Renal cortex interstitium (tissue), 11 donors: ENCODE data around the gene GNAQ. TPM values are rescaled to one million over a fixed set of nuclear protein-coding genes. Genes with fewer than 3 reads are reported as not detected.

ENCODE experiments used
- DNase-seq, 11 donors: peaks; one replicate each; pipeline ENCODE4 v3.0.0-alpha.2; 2013; ENCODE audit warnings: low read depth in 9 of 11, low spot score in 4 of 11; ENCODE audit errors: extremely low read depth in 1 of 11
- polyA plus RNA-seq, 3 donors: library from polyadenylated mRNA; unstranded; fragments of 120-200 nt; gene quantifications; one replicate each; pipeline ENCODE4 v1.2.1, GENCODE V29; 2013; ENCODE audit not compliant: insufficient read length in 3 of 3

Gene GNAQ
- polyA plus RNA-seq, 3 donors = 58.9 to 65.1 (median 60.5) TPM

GRCh38 chr9:77819657-77820056, 212.0 kb downstream of the GNAQ start:
- DNase-seq = peak in 3 of 11 donors; percentile 15 to 22 (median 17)

- DNase-seq = no peak
Observed at GRCh38 chr9:77817590-77818311, 213.9 kb downstream of the GNAQ start.

- no peak for DNase-seq
Observed at GRCh38 chr9:77816641-77817341, 214.8 kb downstream of the GNAQ start.

DNA sequence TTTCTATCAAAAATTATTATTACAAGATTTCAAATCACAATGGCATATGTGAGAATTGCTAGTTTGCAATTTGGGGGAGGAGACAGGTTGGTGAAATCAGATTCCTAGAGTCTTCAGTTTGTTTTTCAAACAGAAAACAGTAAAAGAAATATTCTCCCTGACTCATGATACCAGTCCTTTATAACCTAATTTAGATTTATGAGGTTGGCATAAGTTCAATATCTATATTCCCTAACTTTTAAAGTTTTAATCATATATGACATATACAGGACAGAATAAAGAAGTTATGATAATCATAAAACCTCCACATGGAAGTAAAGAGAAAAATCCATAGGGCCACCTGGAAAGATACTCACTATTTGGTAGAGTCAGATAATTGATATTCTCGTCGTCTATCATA, 216.4 kb downstream of the GNAQ start:
- DNase-seq = no peak

GRCh38 chr9:77811832-77812231, 219.8 kb downstream of the GNAQ start:
- DNase-seq = no peak

GRCh38 chr9:77810637-77811119, 220.9 kb downstream of the GNAQ start:
- DNase-seq = no peak

- no peak for DNase-seq
Observed at GRCh38 chr9:77810047-77810446, 221.6 kb downstream of the GNAQ start.

GRCh38 chr9:77809552-77809951, 222.1 kb downstream of the GNAQ start:
- DNase-seq = no peak

DNA sequence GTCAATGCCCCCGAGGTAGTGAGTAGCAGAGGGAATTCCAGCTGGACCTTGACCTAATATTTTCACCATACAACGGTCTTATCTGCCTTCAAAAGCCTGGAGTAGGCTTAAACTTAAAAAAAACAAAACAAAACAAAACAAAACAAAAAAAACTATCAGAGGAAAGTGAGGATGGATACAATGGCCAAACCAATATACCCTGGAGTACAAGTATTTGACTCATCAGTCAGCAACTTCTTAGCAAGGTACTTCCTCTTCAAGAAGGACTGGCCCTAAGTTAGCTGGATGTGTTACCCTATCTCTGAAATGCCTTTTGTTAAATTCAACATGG, 222.9 kb downstream of the GNAQ start:
- no peak for DNase-seq

DNA sequence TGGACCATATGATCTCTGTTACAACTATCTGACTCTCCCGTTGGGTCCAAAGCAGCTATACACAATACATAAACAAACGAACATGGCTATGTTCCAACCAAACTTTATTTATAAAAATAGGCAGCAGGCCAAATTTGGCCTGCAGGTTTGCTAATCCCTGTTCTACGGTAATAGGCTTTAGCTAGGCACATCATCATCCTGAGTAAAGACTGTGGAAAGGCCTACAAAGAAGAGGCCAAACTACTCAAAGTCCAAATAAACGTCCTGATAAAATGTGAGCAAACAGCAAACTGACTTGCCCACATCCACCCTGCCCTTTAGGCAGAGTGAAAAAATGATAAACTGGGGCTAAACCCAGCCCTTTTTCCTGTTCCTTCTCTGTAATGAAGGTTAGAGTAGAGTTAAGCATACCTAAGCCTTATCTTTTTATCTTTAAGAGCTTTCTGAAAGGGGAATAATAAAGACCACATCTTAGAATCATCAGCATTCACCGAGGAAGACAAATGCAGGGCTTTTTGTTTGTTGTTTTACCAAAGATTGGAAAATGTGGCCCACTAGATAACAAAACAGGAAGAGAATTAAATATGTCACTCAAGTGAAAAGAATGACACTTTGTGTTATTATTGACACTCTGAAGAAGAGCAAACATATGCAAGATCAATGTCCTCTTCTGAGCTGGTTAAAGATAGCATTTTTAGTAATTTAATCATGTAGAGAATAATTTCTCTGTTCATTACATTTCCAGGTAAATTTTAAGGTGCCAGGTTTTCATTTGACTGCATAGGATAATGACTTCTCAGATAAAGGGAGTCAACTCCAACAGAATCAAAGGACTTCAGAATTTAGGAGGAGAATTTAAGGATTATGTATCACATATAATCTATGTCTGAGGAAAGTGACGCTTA, 223.5 kb downstream of the GNAQ start:
- no peak for DNase-seq

GRCh38 chr9:77807281-77807683, 224.3 kb downstream of the GNAQ start:
- no peak for DNase-seq

- DNase-seq = no peak
Observed at GRCh38 chr9:77806741-77807140, 224.9 kb downstream of the GNAQ start.

GRCh38 chr9:77805810-77806209, 225.8 kb downstream of the GNAQ start:
- DNase-seq = no peak

GRCh38 chr9:77803423-77803822, 228.2 kb downstream of the GNAQ start:
- no peak for DNase-seq

- DNase-seq = no peak
Observed at GRCh38 chr9:77802515-77803293, 228.9 kb downstream of the GNAQ start.

DNA sequence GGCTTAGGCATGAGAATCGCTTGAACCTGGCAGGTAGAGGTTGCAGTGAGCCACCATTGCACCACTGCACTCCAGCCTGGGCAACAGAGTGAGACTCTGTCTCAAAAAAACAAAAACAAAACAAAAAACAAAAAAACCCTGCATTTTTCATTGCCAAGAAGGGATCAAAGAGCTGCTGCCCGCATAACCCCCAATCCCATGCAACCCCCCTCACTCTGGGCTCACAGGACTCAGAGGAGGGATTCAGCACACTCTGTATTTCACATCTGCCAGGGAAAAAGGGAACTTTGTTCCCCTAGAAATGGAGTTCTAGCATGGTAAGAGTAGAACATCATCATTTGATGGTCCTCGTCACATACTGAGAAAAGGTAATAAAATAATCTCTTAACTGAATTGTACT, 229.5 kb downstream of the GNAQ start:
- DNase-seq = no peak

GRCh38 chr9:77800924-77801551, 230.6 kb downstream of the GNAQ start:
- no peak for DNase-seq

GRCh38 chr9:77798140-77798539, 233.5 kb downstream of the GNAQ start:
- DNase-seq = no peak

- no peak for DNase-seq
Observed at GRCh38 chr9:77794985-77795384, 236.6 kb downstream of the GNAQ start.
